Ramos (cell line): ENCODE data around the gene RMND5B.
"Not testable (repeated sequence)": the region's sequence is repeated elsewhere in the genome, so short reads cannot be mapped to it uniquely, and the experiment has no call there.

Experiments
- in situ Hi-C: fragments of 300-500 bp; cut with MboI; formaldehyde crosslinking; loops from one replicate; pipeline ENCODE4 v1.14.3; 2022; ENCODE audit warnings: low sequenced_read_pairs; ENCODE audit not compliant: unreplicated experiment

Gene RMND5B

DNA sequence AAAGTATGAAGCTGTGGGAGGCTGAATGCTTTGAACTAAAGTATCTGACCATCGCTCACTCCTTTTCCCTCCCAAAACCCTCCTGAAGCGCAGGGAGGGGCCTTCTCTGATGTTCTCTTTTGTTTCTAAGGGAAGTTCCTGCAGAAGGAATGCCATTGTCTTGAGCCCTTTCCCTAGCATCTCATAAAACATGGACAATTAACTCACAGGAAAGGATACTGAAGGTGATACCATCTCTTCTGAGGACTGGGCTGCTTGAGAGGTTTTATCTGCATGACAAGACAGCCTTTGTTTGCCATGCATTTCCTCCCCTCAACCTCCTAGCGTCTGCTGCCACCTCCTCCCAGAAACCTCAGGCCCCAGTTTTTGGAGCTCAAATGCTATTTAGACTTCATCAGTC is 4.3 kb upstream of the RMND5B start:
- in situ Hi-C loops: no loop called here

DNA sequence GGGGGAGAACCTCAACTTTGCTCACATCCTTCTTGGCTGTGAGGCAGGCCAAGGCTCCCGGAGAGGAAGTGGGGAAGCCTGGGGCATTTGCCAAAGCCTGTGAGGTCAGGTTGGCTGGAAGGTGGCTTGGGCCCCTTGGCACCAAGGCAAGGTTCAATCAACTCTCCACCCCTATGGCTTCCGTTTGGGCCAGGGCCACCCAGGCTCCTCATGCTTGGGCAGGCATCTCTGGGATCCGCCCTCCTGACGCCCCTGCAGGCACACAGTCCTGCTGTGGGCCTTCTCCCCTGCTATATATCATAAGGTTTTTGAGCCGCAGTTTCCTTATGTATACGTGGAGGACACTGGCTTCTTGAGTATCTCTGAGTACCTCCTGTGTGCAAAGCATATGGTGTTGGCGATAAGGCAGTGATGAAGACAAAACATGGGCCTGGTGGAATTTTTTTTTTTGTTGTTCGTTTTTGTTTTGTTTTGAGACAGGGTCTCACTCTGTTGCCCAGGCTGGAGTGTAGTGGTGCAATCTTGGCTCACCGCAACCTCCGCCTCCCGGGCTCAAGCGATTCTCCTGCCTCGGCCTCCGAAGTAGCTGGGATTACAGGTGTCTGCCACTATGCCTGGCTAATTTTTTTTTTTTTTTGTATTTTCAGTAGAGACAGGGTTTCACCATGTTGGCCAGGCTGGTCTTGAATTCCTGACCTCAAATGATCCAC is 3.4 kb upstream of the RMND5B start:
- in situ Hi-C loops: not testable (repeated sequence)

- in situ Hi-C loops: no loop called here
These were observed 1.5 kb upstream of the RMND5B start for GRCh38 chr5:178129296-178129695.

GRCh38 chr5:178130234-178130575 is 609 bp upstream of the RMND5B start:
- in situ Hi-C loops: not testable (repeated sequence)

GRCh38 chr5:178131446-178131996 is 707 bp downstream of the RMND5B start:
- in situ Hi-C loops: no loop called here

- in situ Hi-C loops: no loop called here
These were observed 6.2 kb downstream of the RMND5B start for GRCh38 chr5:178136990-178137389.

DNA sequence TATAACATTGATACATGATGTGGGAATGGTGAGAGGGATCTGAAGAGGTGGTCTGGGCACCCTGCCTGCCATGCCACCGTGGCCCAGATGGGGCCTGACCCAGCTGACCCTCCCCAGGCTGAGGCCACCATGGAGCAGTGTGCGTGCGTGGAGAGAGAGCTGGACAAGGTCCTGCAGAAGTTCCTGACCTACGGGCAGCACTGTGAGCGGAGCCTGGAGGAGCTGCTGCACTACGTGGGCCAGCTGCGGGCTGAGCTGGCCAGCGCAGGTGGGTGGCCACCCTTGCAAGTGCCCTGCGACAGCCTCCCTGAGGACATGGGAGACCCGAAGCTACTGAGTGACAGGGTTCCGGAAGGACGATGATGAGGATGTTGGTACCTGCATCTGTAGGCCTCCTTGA is 7.2 kb downstream of the RMND5B start:
- in situ Hi-C loops: no loop called here

- in situ Hi-C loops: no loop called here
These were observed 10.7 kb downstream of the RMND5B start for GRCh38 chr5:178141550-178141949.

GRCh38 chr5:178142642-178143041 is 11.8 kb downstream of the RMND5B start:
- in situ Hi-C loops: no loop called here

DNA sequence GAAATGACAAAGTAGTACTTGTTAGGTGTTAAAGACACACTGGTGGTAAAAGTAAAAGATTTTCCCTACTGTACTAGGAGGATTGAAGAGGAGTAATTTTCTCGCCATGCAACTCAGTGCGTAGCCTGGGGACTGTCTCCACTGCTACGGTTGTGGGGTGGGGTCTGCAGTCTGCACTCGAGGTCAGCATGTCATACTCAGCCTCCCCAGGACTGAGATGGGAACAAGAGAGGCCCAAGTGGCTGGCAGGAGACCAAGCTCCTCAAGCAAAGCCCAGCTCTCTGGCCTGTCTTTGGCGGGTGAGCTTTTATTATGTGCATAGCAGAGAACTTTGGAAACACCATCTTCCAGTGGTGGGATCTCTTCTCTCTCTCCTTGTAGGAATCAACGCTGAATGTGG is 12.4 kb downstream of the RMND5B start:
- in situ Hi-C loops: no loop called here

DNA sequence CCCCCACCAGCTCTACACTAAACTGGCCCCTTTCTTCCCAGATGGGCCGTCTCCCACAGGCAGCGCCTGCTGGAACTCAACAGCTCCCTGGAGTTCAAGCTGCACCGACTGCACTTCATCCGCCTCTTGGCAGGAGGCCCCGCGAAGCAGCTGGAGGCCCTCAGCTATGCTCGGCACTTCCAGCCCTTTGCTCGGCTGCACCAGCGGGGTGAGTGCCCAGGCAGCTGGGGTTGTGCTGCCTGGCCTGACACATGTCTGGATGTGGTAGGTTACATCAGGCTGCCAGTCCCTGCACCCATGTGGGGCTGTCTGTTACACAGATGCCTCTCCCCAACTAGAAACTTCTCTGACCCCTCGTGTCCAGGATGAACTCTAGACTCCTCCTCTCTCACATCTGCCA is 13.1 kb downstream of the RMND5B start:
- in situ Hi-C loops: no loop called here

DNA sequence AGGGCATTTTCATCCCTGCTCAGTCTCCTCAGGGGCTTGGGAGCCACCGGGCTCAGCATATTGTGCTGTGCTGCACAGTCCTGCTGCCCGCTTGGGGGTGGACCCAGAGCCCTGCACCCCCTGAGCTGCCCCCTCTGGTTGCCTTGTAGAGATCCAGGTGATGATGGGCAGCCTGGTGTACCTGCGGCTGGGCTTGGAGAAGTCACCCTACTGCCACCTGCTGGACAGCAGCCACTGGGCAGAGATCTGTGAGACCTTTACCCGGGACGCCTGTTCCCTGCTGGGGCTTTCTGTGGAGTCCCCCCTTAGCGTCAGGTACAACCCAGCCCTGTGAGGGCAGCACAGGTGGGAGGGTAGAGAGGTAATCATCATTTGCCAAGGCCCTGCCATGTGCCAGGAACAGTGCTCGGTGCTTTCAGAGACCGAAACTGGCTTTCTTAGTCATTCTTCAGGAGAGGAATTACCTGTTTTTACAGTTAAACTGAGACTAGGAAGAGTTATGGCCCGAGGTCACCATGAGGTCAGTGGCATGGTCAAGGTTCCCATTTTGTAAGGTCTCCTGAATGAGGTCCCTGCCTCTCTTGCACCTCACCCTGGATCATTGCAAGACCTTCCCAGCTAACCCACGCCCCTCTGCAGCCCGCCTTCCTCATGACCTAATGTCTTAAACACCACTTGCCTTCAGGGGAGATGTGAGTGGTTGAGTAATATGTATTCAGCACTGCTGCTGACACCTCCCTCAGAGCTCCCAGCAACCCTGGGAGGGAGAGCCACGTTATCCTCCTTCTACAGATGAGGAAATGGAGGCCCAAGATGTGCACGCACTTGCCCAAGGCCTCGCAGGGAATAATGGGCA is 15.4 kb downstream of the RMND5B start:
- in situ Hi-C loops: loop anchor here (5.0 kb wide), 1 partner anchor 69 kb away; no protein-coding TSS in a partner anchor

DNA sequence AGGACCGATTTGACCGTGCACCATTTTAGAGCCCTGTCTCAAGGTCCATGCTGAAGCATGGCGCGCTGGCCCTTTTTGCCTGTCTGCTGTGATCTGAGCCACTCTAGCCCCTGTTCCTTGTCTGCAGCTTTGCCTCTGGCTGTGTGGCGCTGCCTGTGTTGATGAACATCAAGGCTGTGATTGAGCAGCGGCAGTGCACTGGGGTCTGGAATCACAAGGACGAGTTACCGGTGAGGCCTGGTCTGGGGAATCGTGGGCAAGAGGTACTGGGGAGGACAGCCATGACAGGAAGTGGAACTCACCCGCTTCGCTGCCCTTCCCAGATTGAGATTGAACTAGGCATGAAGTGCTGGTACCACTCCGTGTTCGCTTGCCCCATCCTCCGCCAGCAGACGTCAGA is 16.6 kb downstream of the RMND5B start:
- in situ Hi-C loops: loop anchor here (5.0 kb wide), 1 partner anchor 70 kb away; no protein-coding TSS in a partner anchor

- in situ Hi-C loops: loop anchor here (5.0 kb wide), 1 partner anchor 72 kb away; no protein-coding TSS in a partner anchor
These were observed 18.6 kb downstream of the RMND5B start for GRCh38 chr5:178149199-178149932.

DNA sequence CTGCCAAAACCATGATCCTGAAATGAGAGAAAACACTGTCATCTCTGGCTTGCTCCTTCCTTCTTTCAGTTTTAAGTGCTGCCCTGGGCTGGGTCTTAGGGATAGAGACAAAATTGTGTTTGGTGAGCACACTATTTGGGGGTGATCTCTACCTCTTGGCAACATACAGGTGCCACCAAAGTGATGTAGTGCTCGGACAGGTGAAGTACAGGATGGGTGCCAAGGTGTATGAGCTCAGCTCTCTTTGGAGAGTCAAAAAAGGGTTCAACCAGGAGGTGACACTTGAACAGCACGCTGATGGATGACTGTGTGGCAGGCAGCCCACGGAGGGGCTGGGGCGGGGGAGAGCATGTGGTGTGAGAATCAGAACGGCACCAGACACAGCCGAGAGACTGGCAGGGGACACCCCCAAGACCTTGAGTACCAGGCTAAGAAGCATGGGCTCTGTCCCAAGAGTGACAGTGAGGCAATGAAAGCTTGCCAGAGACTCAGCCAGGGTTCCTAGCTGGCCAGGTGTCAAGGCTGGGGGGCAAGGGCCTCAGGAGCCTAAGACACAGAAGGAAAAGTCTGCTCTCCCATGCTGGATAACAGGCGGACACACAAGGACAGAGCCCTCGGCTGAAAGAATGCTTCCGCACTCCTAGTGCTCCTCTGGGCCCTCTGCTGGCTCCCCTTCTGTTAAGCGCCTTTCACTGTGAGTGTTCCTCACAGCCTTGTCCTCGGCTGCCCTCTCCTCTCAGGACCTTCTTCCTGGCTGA is 20.3 kb downstream of the RMND5B start:
- in situ Hi-C loops: no loop called here

DNA sequence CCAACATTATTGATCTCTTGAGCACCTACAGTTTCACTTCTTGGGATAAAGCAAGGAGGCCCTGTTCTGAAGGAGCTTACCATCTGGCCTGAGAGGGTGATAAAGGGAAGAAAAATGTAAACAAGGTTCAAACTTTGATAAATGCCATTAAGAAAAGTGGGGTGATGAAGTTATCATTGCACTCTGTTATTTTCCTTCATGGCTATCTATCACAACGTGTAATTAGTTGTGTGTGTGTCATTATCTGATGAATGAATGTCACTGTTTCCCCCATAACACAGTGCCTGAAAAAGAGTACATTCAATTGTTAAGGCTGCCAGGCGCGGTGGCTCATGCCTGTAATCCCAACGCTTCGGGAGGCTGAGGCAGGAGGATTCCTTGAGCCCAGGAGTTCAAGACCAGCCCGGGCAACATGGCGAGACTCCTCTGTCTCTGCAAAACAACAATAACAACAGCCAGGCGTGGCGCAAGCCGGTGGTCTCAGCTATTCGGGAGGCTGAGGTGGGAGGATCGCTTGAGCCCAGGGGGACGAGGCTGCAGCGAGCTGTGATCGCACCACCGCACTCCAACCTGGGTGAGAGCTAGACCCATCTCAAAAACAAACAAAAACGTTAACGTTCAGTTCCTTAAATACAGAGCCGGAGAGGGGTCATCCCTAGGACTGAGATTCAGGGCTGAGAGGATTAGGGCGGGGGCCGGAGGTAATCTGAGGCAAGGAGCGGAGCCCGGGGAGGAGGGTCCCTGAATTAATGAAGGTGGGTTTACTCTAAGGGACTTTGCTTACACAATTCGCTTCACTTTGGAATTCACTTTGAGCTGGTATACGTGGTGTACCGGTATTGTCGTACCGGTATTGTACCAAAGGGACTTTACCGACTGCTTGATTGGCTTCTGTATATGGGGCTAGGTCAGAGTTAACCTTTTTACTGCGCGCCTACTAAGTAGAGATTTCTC is 22.0 kb downstream of the RMND5B start:
- in situ Hi-C loops: no loop called here

- in situ Hi-C loops: no loop called here
These were observed 22.9 kb downstream of the RMND5B start, which contains the start of gene NHP2 for GRCh38 chr5:178153530-178154340. Gene NHP2, minus strand, starts transcription at chr5:178153885. Its CDS starts 68 bp downstream, at chr5:178153817.

- in situ Hi-C loops: no loop called here
These were observed 24.3 kb downstream of the RMND5B start for GRCh38 chr5:178155065-178155464.
